Measurements from ENCODE around the gene SCO2.

The SCO2 gene, protein sequence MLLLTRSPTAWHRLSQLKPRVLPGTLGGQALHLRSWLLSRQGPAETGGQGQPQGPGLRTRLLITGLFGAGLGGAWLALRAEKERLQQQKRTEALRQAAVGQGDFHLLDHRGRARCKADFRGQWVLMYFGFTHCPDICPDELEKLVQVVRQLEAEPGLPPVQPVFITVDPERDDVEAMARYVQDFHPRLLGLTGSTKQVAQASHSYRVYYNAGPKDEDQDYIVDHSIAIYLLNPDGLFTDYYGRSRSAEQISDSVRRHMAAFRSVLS

GRCh38 chr22:50525104-50525857 lies at the start of gene SCO2:
Gene SCO2, minus strand, starts transcription at chr22:50525598. Its CDS starts 1,187 bp downstream, at chr22:50524411.
- DNase-seq, result peak; percentile 98

GRCh38 chr22:50574383-50574755 lies 49.0 kb upstream of the SCO2 start:
- DNase-seq, result no peak

GRCh38 chr22:50573491-50574382 lies 48.3 kb upstream of the SCO2 start:
- no peak for DNase-seq

DNA sequence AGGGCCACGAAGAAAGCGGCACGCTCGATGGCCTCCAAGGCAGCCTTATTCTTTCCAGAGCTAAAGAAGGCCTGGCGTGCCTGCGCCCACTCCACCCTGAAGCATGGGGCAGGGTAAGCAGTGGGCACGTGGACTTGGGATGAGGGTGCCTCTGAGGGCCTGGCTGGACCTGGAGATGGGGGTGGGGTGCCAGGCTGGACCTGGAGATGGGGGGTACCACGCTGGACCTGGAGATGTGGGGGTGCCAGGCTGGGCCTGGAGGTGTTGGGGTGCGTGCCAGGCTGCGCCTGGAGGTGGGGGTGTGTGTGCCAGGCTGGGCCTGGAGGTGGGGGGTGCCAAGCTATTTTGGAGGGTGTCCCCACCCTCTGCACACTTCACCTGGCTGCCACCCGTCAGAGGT lies 47.6 kb upstream of the SCO2 start:
- DNase-seq, result no peak

DNA sequence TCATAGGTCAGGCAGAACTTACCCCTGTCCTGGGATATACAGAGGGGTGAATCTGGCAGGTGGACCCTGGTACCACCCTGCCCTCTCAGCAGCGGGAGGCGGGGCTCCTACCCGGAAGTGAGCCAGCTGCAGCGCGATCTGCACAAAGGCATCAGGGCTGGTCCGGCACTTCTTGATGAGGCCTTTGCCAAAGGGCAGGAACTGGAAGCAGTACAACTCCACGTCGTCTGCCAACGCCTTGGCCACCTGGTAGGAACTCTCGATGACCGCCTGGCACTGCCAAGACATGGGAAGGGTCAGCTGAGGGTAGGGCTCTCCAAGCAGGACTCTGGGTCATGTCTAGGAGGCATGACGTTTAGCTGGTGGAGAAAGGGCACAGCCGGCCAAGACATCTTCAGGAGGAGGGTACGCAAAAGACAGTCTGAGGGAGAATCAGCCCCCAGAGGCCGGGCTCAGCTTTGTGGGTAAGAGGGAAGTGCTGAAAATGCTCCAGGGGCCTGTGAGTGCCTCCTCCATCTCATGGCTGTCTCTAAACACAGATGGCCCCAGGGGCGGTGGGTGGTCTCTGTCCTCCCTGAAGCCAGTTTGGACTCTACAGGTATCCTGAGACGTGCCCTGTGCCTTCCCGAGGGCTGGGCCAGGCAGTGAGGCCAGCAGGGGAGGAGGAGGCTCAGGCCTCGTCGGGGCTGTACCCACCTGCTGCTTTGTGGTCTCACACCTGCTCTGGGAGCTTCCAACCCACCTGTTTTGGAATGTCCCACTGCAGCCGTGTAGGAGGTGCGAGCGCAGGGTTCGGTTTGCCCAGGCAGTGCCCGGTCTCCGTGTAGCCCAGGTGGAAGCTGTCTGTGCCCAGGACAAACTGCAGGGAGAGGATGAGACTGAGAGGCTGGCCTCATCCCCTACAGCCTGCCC lies 46.1 kb upstream of the SCO2 start:
- no peak for DNase-seq

GRCh38 chr22:50570861-50571260 lies 45.5 kb upstream of the SCO2 start:
- DNase-seq, result no peak

DNA sequence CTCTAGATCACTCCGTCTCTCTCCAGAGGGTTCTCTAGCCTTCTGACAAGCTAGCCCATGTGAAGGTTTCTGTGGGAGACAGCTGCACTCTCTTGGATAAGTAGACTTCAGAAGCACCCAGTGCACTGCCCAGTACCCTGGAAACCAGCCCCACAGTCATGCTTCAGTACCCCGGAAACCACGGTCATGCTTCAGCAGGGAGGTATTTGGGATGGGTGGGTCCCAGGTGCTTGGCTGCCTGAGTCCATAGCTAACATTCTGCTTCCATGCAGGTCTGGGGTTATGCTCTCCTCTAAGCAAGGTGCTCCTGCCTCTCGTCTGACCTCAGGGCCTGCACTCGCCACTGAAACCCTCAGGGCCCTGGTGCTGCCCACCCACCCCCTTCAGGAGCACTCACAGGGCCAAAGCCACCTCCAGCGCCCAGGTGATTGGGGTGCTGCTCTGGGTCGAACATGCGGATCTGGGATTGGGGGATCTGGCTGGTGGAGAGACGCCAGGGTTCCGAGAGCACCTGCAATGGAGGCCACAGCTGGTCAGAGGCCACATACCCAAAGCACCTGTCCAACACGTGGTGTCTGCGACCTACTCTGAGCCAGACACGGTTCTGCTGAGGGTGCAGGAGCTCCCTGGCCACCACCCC lies 44.6 kb upstream of the SCO2 start:
- no peak for DNase-seq

DNA sequence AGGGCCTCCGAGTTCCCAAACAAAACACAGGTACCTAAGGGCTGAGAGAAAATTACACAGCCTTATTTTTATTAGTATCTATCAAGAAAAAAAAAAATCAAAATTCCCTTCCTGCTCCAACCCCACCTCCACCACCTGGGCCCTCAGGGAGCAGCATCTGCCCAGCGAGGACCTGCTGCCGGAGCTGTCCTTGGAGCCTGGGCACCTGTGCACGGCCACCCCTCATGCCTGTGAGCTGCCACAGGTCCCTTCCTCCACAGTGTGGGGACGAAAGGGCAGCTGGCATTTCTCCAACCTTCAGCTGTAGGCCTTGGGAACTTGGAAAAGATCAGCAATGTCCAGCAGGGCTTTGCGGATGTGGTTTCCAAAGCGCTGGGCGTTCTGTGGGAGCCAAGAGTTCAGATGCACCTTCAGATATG lies 43.7 kb upstream of the SCO2 start:
- no peak for DNase-seq

- no peak for DNase-seq
Measured at GRCh38 chr22:50568626-50569025, 43.2 kb upstream of the SCO2 start.

DNA sequence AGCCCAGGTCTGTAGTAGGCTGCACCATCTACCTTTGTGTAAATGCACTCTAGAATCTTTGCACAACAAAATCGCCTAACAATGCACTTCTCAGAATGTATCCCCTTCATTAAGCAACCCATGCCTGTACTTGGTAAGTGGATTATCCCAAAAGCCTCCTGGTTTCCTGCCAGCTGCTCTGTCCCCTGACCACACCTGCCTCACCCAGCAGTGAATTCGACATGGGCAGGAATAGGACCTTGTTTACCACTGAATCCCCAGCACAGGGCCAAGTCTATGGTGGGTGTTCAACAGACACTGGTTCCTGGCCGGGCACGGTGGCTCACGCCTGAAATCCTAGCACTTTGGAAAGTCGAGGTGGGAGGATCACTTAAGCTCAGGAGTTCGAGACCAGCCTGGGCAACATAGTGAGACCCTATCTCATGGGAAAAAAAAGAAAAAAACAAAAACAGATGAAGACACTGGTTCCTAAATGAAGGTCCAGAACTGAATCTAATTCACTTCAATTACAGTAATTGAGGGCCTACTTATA lies 42.4 kb upstream of the SCO2 start:
- no peak for DNase-seq

GRCh38 chr22:50564289-50564688 lies 38.9 kb upstream of the SCO2 start:
- DNase-seq, result no peak

- DNase-seq, result no peak
Measured at GRCh38 chr22:50563413-50564160, 38.2 kb upstream of the SCO2 start.

DNA sequence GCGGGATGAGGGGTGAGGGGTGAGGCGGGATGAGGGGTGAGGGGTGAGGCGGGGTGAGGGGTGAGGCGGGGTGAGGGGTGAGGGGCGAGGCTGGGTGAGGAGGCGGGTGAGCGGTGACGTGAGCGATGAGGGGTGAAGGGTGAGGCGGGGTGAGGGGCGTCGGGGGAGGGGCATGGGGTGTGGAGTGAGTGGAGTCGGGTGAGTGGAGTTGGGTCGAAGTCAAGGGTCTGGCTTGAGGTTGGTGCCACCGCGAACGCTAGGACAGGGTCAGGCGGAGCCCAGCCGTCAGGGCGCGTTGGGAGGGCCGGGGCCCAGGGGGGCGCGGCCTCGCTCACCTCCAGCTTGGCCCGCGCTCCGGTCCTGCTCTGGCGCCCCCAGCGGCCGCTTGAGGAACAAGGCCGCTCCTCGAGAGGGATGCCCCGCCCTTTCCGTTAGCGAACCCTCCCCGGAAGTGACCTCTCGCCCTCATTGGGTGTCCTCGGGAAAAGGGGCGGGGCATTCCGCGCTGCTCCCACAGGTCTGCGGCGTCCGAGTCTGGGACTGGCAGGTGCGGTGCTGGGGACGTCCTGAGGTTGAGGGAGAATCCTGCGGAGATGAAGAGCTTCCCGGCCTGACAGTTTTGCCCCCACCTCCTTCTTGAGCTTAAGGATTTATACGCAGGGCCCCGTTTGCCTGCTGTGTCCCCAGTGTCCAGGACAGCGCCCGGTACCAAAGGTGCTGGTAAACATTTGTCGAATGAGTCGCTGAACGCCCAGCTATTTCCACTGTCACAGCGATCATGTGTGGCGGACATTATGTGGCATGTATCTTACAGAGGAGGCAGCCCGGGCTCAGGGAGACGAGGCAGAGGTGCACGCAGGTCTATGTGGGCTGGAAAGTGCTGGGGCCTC lies 37.4 kb upstream of the SCO2 start, which contains the start of gene SYCE3:
TSS of gene SYCE3 (minus strand) at position 397 of the 890 bp plus-strand sequence. CDS start 6,514 bp downstream, outside the sequence.
- DNase-seq, result peak; percentile 99

DNA sequence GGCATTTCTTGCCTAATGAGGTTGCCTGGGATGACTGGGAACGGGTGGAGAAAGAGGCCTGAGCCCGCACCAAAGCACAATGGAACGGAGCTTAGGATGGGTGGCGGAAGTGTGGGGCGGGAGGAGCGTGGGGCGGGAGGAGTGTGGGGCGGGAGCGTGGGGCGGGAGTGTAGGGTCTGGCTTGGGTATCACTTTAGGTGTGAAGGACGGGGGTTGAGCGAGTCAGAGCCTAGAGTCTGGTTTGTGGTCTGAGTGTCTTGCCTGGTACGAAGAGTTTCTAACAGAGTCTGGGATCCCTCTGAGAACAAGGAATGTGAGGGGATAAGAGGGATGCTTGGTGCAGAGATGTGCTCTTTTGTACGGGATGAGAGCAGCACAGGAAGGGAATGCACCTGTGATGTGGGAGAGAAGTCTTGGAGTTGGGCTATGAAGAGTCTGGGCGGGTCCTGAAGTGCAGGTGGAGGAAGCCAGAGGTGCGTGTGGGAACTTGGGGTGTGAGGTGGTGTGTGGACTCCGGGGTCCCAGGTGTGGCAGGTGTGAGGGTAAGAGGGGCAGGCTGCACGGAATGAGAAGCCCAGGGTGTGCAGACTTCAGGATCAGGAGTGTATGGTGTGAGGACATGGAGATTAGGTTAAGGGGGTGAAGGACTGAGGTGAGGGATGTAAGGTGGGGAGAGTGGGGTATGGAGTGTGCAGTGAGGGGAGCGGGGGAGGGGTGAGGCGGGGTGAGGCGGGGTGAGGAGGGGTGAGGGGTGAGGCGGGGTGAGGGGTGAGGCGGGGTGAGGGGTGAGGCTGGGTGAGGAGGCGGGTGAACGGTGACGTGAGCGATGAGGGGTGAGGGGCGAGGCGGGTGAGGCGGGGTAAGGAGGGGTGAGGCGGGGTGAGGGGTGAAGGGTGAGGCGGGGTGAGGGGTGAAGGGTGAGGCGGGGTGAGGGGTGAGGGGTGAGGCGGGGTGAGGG lies 36.3 kb upstream of the SCO2 start:
- DNase-seq, result no peak

- DNase-seq, result no peak
Measured at GRCh38 chr22:50560034-50560433, 34.6 kb upstream of the SCO2 start.

DNA sequence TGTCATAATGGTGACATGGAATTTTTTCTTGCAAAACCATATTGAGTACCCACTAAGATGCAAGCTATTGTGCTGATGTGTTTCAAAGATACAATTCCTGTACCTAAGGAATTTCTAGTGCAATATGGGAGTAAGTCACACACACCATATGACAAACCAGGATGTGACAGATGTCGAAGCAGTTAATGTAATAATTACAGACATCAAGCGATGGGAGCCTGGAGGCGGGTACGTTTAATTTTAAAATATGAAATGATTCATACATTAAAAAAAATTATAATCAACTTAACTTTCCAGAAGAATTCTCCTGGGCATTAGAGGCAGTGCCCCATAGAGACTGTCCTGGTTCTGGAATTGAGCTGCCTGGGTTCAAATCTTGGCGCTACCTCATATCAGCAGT lies 31.3 kb upstream of the SCO2 start:
- DNase-seq, result no peak

DNA sequence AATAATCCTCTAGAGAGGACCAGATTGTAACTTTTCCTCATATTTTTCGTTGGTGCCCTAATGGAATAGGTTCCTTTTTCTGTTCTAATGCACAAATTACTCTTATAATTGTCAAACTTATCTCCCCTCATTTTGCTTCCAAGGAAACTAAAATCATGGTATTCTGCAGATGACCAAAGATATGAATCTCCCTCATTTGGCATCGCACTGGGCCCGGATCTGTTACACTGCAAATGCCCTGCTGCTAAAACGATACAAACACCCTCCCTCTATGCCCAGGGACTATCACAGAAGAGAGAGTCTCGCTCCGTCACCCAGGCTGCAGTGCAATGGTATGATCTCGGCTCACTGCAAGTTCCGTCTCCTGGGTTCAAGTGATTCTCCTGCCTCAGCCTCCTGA lies 27.9 kb upstream of the SCO2 start:
- no peak for DNase-seq

- DNase-seq, result no peak
Measured at GRCh38 chr22:50551160-50551752, 25.9 kb upstream of the SCO2 start.
